Measurements from ENCODE around the gene KIF6. TPM values are rescaled to one million over a fixed set of nuclear protein-coding genes. Genes with fewer than 3 reads are reported as not detected.
"Not testable (repeated sequence)": the region's sequence is repeated elsewhere in the genome, so short reads cannot be mapped to it uniquely, and the experiment has no call there.

KIF6 gene
- polyA plus RNA-seq, 3 donors = not detected

DNA sequence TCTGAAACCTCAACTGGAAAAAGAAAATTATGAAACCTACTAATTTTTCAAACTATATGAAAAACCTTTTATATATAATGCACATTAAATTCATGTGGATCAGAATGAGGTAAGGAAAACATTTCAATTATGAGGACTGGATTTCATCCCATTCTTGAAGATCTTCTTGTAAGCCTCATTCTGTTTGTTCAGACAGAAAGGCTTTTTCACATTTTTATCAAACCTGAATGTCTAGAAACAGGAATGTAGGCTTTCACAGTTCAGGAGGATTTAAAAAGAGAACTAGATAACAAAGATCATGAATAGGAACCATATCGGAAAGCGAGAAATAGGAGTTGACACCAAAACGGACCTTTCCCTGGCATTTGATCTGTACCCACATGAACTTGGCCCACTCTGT, 210.2 kb downstream of the KIF6 start:
- H3K4me3 ChIP-seq (replicated peaks in 1 of 3; ENCODE audit: low read depth in 2 of 3, low read length in 3 of 3) = no peak overlapping the region
- peaks cover 0 to 2% of the 10 kb centered on the region in 2 donors for H3K27me3 ChIP-seq (ENCODE audit: control insufficient read depth in 2 of 2, insufficient read depth in 2 of 2, low read length in 2 of 2)
- no peak overlapping the region for H2AFZ ChIP-seq (ENCODE audit: insufficient read depth, low read depth, low read length, poor library complexity, severe bottlenecking)
- Mint-ChIP-seq H3K36me3 (no peaks in the 10 kb centered on the region), H3K4me3 (no peak overlapping the region), H3K27ac (no peak overlapping the region), H3K27me3 (ENCODE audit: low read depth in 3 of 3) (peaks cover 1 to 3% (median 2%) of the 10 kb centered on the region in 3 donors), H3K9me3 (peaks cover 0 to 3% (median 2%) of the 10 kb centered on the region in 7 donors), H3K4me1 (no peaks in the 10 kb centered on the region)
- H3K27ac ChIP-seq (ENCODE audit: low read depth in 1 of 2, low read length in 2 of 2) = no peak overlapping the region
- H4K20me1 ChIP-seq (ENCODE audit: insufficient read depth, low read length) = no peaks in the 10 kb centered on the region
- intact Hi-C loops (cut with micrococcal nuclease) = no loop called here
- no peak overlapping the region for H3K4me2 ChIP-seq (replicated peaks; ENCODE audit: extremely low read depth, low read length, poor library complexity, severe bottlenecking)
- no peaks in the 10 kb centered on the region for H3K79me2 ChIP-seq (ENCODE audit: insufficient read depth, low read length)
- H3K36me3 ChIP-seq (replicated peaks in 1 of 2; ENCODE audit: control insufficient read depth in 1 of 2, insufficient read depth in 2 of 2, low read length in 2 of 2) = no peaks in the 10 kb centered on the region
- H3K4me1 ChIP-seq (ENCODE audit: control insufficient read depth in 1 of 2, insufficient read depth in 2 of 2, low read length in 2 of 2) = no peaks in the 10 kb centered on the region
- no peaks in the 10 kb centered on the region for H3K9me3 ChIP-seq (replicated peaks in 1 of 2; ENCODE audit: control insufficient read depth in 1 of 2, insufficient read depth in 1 of 2, low read length in 2 of 2)
- no peak overlapping the region for H3K9ac ChIP-seq (ENCODE audit: insufficient read depth, low read length, poor library complexity, severe bottlenecking)
- WGBS (ENCODE audit: insufficient coverage) = 90% methylated on average over 3 of the region's 3 CpGs
- DNase-seq = no peak
- TF ChIP-seq, protein P1, sequence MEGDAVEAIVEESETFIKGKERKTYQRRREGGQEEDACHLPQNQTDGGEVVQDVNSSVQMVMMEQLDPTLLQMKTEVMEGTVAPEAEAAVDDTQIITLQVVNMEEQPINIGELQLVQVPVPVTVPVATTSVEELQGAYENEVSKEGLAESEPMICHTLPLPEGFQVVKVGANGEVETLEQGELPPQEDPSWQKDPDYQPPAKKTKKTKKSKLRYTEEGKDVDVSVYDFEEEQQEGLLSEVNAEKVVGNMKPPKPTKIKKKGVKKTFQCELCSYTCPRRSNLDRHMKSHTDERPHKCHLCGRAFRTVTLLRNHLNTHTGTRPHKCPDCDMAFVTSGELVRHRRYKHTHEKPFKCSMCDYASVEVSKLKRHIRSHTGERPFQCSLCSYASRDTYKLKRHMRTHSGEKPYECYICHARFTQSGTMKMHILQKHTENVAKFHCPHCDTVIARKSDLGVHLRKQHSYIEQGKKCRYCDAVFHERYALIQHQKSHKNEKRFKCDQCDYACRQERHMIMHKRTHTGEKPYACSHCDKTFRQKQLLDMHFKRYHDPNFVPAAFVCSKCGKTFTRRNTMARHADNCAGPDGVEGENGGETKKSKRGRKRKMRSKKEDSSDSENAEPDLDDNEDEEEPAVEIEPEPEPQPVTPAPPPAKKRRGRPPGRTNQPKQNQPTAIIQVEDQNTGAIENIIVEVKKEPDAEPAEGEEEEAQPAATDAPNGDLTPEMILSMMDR (IDR thresholded peaks at IDR 0.05) = no peak

DNA sequence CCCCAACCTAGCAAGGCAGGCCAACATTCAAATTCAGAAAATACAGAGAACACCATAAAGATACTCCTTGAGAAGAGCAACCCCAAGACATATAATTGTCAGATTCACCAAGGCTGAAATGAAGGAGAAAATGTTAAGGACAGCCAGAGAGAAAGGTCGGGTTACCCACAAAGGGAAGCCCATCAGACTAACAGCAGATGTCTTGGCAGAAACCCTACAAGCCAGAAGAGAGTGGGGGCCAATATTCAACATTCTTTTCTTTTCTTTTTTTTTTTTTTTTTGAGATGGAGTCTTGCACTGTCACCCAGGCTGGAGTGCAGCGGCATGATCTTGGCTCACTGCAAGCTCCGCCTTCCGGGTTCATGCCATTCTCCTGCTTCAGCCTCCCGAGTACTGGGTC, 215.4 kb downstream of the KIF6 start:
- H3K4me3 ChIP-seq (replicated peaks in 1 of 3; ENCODE audit: low read depth in 2 of 3, low read length in 3 of 3); H4K20me1 ChIP-seq (ENCODE audit: insufficient read depth, low read length); H3K36me3 Mint-ChIP-seq; H3K4me2 ChIP-seq (replicated peaks; ENCODE audit: extremely low read depth, low read length, poor library complexity, severe bottlenecking); H3K27ac Mint-ChIP-seq; H2AFZ ChIP-seq (ENCODE audit: insufficient read depth, low read depth, low read length, poor library complexity, severe bottlenecking); H3K36me3 ChIP-seq (replicated peaks in 1 of 2; ENCODE audit: control insufficient read depth in 1 of 2, insufficient read depth in 2 of 2, low read length in 2 of 2); H3K27me3 Mint-ChIP-seq (ENCODE audit: low read depth in 3 of 3); H3K4me1 ChIP-seq (ENCODE audit: control insufficient read depth in 1 of 2, insufficient read depth in 2 of 2, low read length in 2 of 2); DNase-seq; H3K4me1 Mint-ChIP-seq; intact Hi-C loops (cut with micrococcal nuclease); H3K9me3 ChIP-seq (replicated peaks in 1 of 2; ENCODE audit: control insufficient read depth in 1 of 2, insufficient read depth in 1 of 2, low read length in 2 of 2); H3K9ac ChIP-seq (ENCODE audit: insufficient read depth, low read length, poor library complexity, severe bottlenecking); H3K27me3 ChIP-seq (ENCODE audit: control insufficient read depth in 2 of 2, insufficient read depth in 2 of 2, low read length in 2 of 2); H3K27ac ChIP-seq (ENCODE audit: low read depth in 1 of 2, low read length in 2 of 2); H3K79me2 ChIP-seq (ENCODE audit: insufficient read depth, low read length); H3K4me3 Mint-ChIP-seq: not testable (repeated sequence)
- H3K9me3 Mint-ChIP-seq = peaks cover 2 to 12% (median 6%) of the 10 kb centered on the region in 7 donors
- 100% methylated on average over 1 of the region's 5 CpGs for WGBS (ENCODE audit: insufficient coverage)

Data from CD14-positive monocyte (primary cell).